HUES6 (cell line): ENCODE measurements around the gene SFI1.
"Not testable (repeated sequence)": the region's sequence is repeated elsewhere in the genome, so short reads cannot be mapped to it uniquely, and the experiment has no call there.

Experiments used
- H3K27ac ChIP-seq: 2 replicates; pipeline ENCODE4 v1.7.0; 2013; ENCODE audit warnings: low read depth, mild to moderate bottlenecking, low read length, inconsistent platforms
- H3K27me3 ChIP-seq: 2 replicates; pipeline ENCODE4 v1.6.1; 2013; ENCODE audit warnings: low read length; ENCODE audit not compliant: control insufficient read depth, insufficient read depth
- H3K36me3 ChIP-seq: 2 replicates; pipeline ENCODE4 v1.6.1; 2013; ENCODE audit warnings: low read length; ENCODE audit not compliant: control insufficient read depth, insufficient read depth
- H3K4me1 ChIP-seq: 2 replicates; pipeline ENCODE4 v1.6.1; 2013; ENCODE audit warnings: low read length; ENCODE audit not compliant: control insufficient read depth, insufficient read depth
- H3K4me3 ChIP-seq: 2 replicates; pipeline ENCODE4 v1.5.1; 2013; ENCODE audit warnings: low read depth, low read length
- H3K9ac ChIP-seq: one replicate; pipeline ENCODE4 v1.6.1; 2013; ENCODE audit warnings: mild to moderate bottlenecking, low read length
- H3K9me3 ChIP-seq: 2 replicates; pipeline ENCODE4 v1.6.1; 2013; ENCODE audit warnings: low read depth, low read length; ENCODE audit not compliant: control insufficient read depth, insufficient read depth

The SFI1 gene

DNA sequence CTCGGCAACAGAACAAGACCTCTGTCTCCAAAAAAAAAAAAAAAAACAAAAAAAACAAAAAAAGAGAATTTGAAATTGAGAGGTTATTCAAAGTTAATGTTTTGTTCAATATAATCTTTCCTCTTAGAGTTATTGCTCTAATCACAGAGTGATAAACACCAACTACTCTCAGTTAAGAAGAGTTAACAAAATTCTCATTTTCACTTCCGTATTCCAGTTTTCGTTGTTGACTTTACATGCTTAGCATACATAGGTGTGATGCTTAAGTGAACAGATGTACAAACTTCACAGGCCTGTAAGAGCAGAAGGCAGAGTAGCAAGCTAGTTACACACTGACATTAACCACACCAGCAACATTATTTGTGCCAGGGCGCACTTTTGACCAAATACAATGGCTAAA is 19.0 kb upstream of the SFI1 start:
- Histone ChIP-seq H3K27me3 (no peaks in the 10 kb centered on the region), H3K36me3 (peaks cover 43% of the 10 kb centered on the region), H3K9me3 (no peaks in the 10 kb centered on the region), H3K27ac (no peak overlapping the region), H3K9ac (no peak overlapping the region), H3K4me1 (no peaks in the 10 kb centered on the region), H3K4me3 (no peak overlapping the region)

DNA sequence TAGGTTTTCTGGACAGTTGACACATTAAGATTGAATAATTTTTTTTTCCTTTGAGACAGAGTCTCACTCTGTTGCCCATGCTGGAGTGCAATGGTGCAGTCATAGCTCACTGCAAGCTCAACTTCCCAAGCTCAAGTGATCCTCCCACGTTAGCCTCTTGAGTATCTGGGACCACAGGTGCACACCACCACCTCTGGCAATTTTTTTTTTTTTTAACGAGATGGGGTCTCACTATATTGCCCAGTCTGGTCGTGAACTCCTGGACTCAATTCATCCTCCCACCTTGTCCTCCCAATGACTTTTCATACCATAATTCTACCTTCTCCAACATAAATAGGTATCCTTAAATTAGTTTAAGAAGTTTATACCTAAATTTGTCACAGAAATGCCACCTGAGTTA is 15.2 kb upstream of the SFI1 start:
- no peaks in the 10 kb centered on the region for H3K4me1 ChIP-seq
- no peak overlapping the region for H3K4me3 ChIP-seq
- peaks cover 62% of the 10 kb centered on the region for H3K36me3 ChIP-seq
- no peaks in the 10 kb centered on the region for H3K27me3 ChIP-seq
- no peaks in the 10 kb centered on the region for H3K9me3 ChIP-seq
- no peak overlapping the region for H3K27ac ChIP-seq
- H3K9ac ChIP-seq, result no peak overlapping the region

DNA sequence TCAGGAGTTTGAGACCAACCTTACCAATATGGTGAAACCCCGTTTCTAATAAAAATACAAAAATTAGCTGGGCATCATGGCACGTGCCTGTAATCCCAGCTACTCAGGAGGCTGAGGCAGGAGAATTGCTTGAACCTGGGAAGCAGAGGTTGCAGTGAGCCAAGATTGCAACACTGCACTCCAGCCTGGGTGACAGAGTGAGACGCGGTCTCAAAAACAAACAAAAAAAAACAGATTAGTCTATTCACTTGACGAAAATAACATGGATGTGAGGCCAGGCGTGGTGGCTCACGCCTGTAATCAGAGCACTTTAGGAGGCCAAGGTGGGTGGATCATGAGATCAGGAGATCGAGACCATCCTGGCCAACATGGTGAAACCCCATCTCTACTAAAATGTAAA is 13.9 kb upstream of the SFI1 start:
- H3K4me3 ChIP-seq, H3K9ac ChIP-seq, H3K4me1 ChIP-seq, H3K27ac ChIP-seq, H3K9me3 ChIP-seq, H3K27me3 ChIP-seq: not testable (repeated sequence)
- H3K36me3 ChIP-seq, result peaks cover 62% of the 10 kb centered on the region

DNA sequence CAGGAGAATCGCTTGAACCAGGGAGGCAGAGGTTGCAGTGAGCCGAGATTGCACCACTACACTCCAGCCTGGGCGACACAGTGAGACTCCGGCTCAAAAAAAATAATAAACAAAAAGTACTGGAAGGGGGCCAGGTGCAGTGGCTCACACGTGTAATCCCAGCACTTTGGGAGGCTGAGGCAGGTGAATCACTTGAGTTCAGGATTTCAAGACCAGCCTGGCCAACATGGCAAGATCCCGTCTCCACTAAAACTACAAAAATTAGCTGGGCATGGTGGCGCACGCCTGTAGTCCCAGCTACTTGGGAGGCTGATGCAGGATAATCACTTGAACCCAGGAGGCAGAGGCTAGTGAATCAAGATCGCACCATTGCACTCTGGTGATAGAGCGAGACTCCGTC is 10.0 kb upstream of the SFI1 start:
- not testable (repeated sequence) for H3K9ac ChIP-seq, H3K4me3 ChIP-seq, H3K27ac ChIP-seq, H3K9me3 ChIP-seq, H3K27me3 ChIP-seq
- Histone ChIP-seq H3K36me3 (peaks cover 55% of the 10 kb centered on the region), H3K4me1 (peaks cover 13% of the 10 kb centered on the region)

DNA sequence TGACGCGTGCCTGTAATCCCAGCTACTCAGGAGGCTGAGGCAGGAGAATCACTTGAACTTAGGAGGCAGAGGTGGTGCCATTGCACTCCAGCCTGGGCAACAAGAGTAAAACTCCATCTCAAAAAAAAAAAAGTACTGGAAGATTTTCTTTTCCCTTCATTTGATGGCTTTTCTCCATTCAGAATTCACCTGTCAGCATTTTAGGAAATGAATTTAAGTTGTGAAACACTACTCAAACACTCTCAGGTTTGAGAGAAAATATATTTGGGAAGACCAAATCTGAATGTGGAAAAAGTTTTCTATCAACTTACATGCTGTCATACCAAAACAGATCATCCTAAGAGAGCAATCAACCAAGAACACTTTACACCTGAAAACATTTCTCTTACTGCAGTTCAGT is 9.4 kb upstream of the SFI1 start:
- no peak overlapping the region for H3K9ac ChIP-seq
- no peak overlapping the region for H3K27ac ChIP-seq
- peaks cover 50% of the 10 kb centered on the region for H3K36me3 ChIP-seq
- no peaks in the 10 kb centered on the region for H3K27me3 ChIP-seq
- no peak overlapping the region for H3K4me3 ChIP-seq
- H3K9me3 ChIP-seq, result no peaks in the 10 kb centered on the region
- peaks cover 14% of the 10 kb centered on the region for H3K4me1 ChIP-seq

DNA sequence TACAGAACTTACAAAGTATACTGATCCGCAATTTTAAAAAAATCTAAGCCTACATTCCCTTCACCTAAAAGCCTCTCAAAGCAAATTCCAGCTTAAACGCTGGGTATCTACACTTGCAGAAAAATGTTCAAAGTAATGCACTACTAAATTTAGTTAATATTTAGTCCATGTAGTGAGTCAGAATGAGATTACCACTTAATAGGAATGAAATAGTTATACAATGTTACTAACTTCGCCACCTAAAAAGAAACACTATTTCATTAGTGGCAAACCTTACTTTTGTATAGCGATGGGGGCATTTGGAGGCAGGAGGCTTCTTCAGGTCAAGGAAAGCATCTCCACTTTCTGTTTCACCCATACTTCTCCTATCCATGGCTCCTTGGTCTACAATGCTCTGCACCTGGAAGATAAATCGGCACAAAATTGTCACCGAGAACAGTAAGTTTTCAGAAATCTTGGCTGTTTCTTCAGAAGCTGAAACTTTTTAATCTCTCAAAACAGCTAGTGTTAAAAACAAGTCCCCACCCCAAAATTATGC is 7.9 kb upstream of the SFI1 start:
- Histone ChIP-seq H3K9ac (peak overlapping the region; percentile 76), H3K4me3 (peak overlapping the region; percentile 81), H3K27me3 (no peaks in the 10 kb centered on the region), H3K27ac (no peak overlapping the region), H3K4me1 (peaks cover 14% of the 10 kb centered on the region), H3K36me3 (peaks cover 38% of the 10 kb centered on the region), H3K9me3 (no peaks in the 10 kb centered on the region)

DNA sequence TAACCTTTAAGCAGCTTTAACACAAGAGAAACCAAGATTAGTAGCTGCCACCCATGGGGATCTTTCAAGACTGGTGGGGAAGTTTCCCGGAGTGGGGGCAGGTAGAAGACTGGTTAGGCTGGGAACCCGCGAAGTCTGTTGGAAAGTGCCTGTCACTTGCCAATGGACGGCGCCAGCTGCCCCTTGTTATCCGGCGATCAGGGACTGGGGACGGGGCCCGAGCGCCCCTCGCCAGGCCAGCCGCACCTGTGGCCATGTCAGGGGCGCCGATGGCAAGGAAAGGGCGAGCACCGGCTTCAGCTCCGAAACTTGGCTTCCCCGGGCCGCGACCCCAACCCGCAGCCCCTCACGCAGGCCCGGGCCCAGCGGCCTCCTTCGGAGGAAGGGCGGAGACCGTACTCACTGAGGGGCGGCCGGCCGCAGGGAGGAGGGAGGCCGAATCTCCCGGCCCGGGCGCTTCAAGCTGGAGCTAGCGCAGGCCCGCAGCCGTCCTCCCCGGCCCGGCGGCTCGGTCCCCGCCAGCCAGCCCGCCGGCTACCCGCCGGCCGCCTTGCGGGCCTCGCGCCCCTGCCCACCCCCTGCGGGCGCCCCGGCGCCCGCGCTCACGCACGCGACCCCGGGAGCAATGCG is 7.2 kb upstream of the SFI1 start:
- peak overlapping the region; percentile 81 for H3K4me3 ChIP-seq
- H3K36me3 ChIP-seq, result peaks cover 31% of the 10 kb centered on the region
- no peaks in the 10 kb centered on the region for H3K27me3 ChIP-seq
- peak overlapping the region; percentile 83; the same call in 1 of the 2 replicates for H3K27ac ChIP-seq
- H3K9ac ChIP-seq, result peak overlapping the region; percentile 76
- H3K4me1 ChIP-seq, result peaks cover 14% of the 10 kb centered on the region
- no peaks in the 10 kb centered on the region for H3K9me3 ChIP-seq

DNA sequence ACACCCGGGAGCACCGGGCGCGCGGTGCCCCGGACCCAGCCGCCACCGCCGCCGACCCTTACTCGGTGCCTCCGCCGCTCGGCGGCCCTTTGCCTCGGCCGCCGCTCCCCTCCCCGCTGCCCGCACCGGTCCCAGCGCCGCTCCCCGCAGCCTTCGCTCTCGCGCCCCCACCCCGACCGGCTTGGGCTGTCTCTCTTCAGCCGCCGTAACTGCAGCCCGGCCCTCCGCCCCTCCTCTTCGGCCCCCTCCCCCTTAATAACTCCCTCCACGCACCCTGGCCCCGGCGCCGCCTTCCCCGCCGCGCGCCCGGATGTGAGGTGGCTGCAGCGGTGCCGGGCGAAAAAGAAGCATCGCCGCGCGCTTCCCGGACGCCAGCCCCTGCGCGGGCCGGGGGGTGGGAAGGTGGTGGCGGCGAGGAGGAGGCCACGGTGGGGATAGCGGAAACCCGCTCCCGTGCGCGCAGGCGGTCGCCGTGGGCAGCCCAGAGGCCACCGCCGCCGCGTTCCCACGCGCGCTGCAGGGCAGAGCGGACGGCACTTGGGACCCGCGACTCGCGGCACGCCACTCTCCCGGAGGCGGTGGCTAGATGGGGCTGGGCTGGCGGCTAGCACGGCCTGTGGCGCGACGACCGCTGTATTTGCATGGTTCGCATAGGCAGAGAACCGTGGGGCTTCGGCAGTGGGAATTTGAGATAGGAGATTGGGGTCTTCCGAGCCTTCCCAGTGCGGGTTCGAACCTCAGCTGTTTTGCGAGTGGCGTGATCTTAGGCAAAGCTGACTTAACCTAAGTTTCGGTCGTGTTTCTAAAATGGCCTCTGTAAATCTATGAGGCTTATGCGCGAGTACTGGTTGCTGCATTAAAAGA is 6.5 kb upstream of the SFI1 start, which contains the start of gene EIF4ENIF1:
Gene EIF4ENIF1 (minus strand): TSS at position 211 of the 864 bp plus-strand sequence. CDS start 1,124 bp downstream, outside the sequence.
- peak within 1 kb of the TSS; percentile 81 for H3K4me3 ChIP-seq
- H3K36me3 ChIP-seq, result peaks cover 25% of the 10 kb centered on the region
- peaks cover 14% of the 10 kb centered on the region for H3K4me1 ChIP-seq
- H3K27ac ChIP-seq, result peak within 1 kb of the TSS; percentile 83; the same call in 1 of the 2 replicates
- peak within 1 kb of the TSS; percentile 96 for H3K9ac ChIP-seq
- H3K9me3 ChIP-seq, result no peaks in the 10 kb centered on the region
- H3K27me3 ChIP-seq, result no peaks in the 10 kb centered on the region

DNA sequence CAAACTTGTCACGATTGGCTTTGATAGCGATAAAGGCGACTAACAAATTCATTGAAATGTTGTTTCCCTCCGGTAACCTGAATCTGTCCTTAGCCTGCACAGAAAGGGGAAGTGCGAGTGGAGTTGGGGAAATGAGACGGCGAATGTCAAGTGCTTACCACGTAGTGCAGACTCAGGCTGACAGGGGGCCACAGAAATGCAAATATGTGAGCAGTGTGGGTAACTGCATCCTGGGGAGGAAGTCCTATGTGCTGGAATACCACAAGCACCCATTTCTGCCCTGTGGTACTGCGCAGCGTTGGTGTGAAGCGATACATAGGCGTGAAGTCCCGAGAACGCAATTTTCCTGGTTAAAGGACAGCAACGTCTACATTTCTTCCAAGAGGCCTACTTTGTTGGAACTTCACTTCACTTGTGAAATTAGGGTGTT is 5.8 kb upstream of the SFI1 start:
- H3K27ac ChIP-seq, result no peak overlapping the region
- peak overlapping the region; percentile 81 for H3K4me3 ChIP-seq
- H3K9ac ChIP-seq, result peak overlapping the region; percentile 96
- no peaks in the 10 kb centered on the region for H3K27me3 ChIP-seq
- H3K9me3 ChIP-seq, result no peaks in the 10 kb centered on the region
- H3K36me3 ChIP-seq, result peaks cover 19% of the 10 kb centered on the region
- H3K4me1 ChIP-seq, result peaks cover 14% of the 10 kb centered on the region

DNA sequence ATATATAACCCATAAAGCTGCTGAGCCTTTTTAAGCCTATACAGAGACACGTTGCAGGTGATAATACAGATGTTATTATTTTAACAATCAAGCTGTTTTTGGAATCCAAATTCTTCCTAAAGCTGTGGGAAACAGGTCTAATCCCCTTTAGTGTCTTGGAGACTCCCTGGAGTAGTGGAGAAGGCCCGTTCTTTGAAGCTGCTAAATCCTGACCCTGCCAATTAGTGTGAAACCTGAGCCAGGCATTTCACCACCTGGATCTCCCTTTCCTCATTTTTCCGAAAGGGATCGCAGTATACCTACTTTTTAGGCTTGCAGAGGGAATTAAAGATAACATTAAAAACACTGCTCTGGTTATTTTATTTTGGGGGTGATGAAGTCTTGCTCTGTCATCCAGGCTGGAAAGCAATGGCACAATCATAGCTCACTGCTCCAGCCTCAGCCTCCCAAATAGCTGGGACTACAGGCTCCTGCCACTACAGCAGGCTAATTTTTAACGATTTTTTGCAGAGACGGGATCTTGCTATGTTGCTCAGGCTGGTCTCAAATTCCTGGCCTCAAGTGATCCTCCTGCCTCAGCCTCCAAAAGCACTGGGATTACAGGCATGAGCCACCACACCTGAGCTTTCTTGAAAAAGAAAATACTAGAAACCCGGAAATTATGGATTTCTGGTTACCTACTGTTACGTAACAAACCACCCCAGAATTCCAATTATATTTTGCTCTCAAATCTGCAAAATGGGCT is 4.9 kb upstream of the SFI1 start:
- Histone ChIP-seq H3K27me3 (no peaks in the 10 kb centered on the region), H3K36me3 (peaks cover 16% of the 10 kb centered on the region), H3K9ac (no peak overlapping the region), H3K9me3 (no peaks in the 10 kb centered on the region), H3K4me1 (peaks cover 14% of the 10 kb centered on the region), H3K27ac (no peak overlapping the region), H3K4me3 (peak overlapping the region; percentile 81; the same call in 1 of the 2 replicates)
